Prostate gland (tissue), 2 donors: ENCODE data around the gene SIPA1L3. TPM values are rescaled to one million over a fixed set of nuclear protein-coding genes. Genes with fewer than 3 reads are reported as not detected.
"Not testable (repeated sequence)": the region's sequence is repeated elsewhere in the genome, so short reads cannot be mapped to it uniquely, and the experiment has no call there.

Source experiments
- DNase-seq: peaks from one replicate; pipeline ENCODE4 v3.0.0-alpha.2; 2019; ENCODE audit warnings: low spot score
- H3K27ac ChIP-seq, 2 donors: fragments of 200-600 bp; sonication (generic); 2 replicates each; pipeline ENCODE4 v1.5.1; 2017 to 2019
- H3K27me3 ChIP-seq: fragments of 200-600 bp; sonication (generic); replicated peaks from 2 replicates; pipeline ENCODE4 v1.5.1; 2019; ENCODE audit not compliant: insufficient read depth
- H3K36me3 ChIP-seq, 2 donors: fragments of 200-600 bp; sonication (generic); 1 replicate in 1 of 2; 2 replicates in 1 of 2; pipeline versions ENCODE4 v1.5.1 to v1.8.1; 2017 to 2019
- H3K4me1 ChIP-seq: fragments of 200-600 bp; sonication (generic); replicated peaks from 2 replicates; pipeline ENCODE4 v1.5.1; 2019
- H3K4me3 ChIP-seq, 2 donors: fragments of 200-600 bp; sonication (generic); 2 replicates each; pipeline ENCODE4 v1.5.1; 2017 to 2019
- H3K9me3 ChIP-seq: fragments of 200-600 bp; sonication (generic); 2 replicates; pipeline ENCODE4 v1.5.1; 2017
- CTCF ChIP-seq, 4 experiments: fragments of 200-600 bp in 2 of 4; fragments of 450-650 bp in 2 of 4; sonication (generic) in 2 of 4; IDR thresholded peaks; 1 replicate in 3 of 4; 2 replicates in 1 of 4; pipeline ENCODE4 v1.5.1; 2016 to 2019; ENCODE audit warnings: antibody characterized with exemption in 4 of 4, mild to moderate bottlenecking in 2 of 4, moderate library complexity in 2 of 4
- POLR2A ChIP-seq: fragments of 450-650 bp; IDR thresholded peaks from one replicate; pipeline ENCODE4 v1.6.1; 2016; ENCODE audit warnings: antibody characterized with exemption, mild to moderate bottlenecking
- POLR2AphosphoS5 ChIP-seq: sonication (generic); formaldehyde crosslinking; IDR thresholded peaks from one replicate; pipeline ENCODE4 v1.6.1; 2017; ENCODE audit warnings: antibody characterized with exemption
- WGBS: methylation state at CpG from one replicate; pipeline ENCODE4 v1.1.5; 2018; 5-methylcytosine and 5-hydroxymethylcytosine counted together
- intact Hi-C: fragments of 100-400 bp; cut with DNase I; formaldehyde crosslinking; loops from one replicate; pipeline ENCODE4 v1.14.2; 2022
- total RNA-seq, 2 donors: library from RNA; depleted of rRNA; stranded (reverse); fragments of >200 nt; gene quantifications; one replicate each; pipeline ENCODE4 v1.1.0, GENCODE V29; 2016

Gene SIPA1L3
- 10 to 100 TPM; 48.8 to 63.5 TPM for total RNA-seq

GRCh38 chr19:37906869-37907734 is at the start of gene SIPA1L3:
Gene SIPA1L3, plus strand, starts transcription at chr19:37907208. Its CDS starts 174,358 bp downstream, at chr19:38081566.
- WGBS: under 1% methylated on average over 40 of the region's 95 CpGs
- no peaks in the 10 kb centered on the region for H3K9me3 ChIP-seq
- peak; percentile 97 for DNase-seq
- TF ChIP-seq POLR2AphosphoS5: peak; percentile 97
- peak in 1 of 4 experiments; percentile 32 for TF ChIP-seq CTCF (IDR thresholded peaks at IDR 0.05)
- TF ChIP-seq POLR2A: peak; percentile 83
- no peaks in the 10 kb centered on the region for H3K36me3 ChIP-seq
- peak within 1 kb of the TSS; percentile 62 to 98 for H3K4me3 ChIP-seq
- intact Hi-C loops: loop anchor here (10.0 kb wide), 2 partner anchors 188 to 428 kb away; partner anchors contain the start of gene CATSPERG
- peaks cover 7% of the 10 kb centered on the region for H3K4me1 ChIP-seq
- no peaks in the 10 kb centered on the region for H3K27me3 ChIP-seq
- peak within 1 kb of the TSS; percentile 50 to 74 for H3K27ac ChIP-seq

GRCh38 chr19:37864501-37864900 is 42.5 kb upstream of the SIPA1L3 start:
- H3K27ac ChIP-seq: no peak overlapping the region
- no peak for TF ChIP-seq POLR2AphosphoS5
- TF ChIP-seq CTCF (IDR thresholded peaks at IDR 0.05): no peak
- H3K4me3 ChIP-seq: no peak overlapping the region
- WGBS: 91% methylated on average over 3 of the region's 3 CpGs
- intact Hi-C loops: no loop called here
- H3K36me3 ChIP-seq: no peaks in the 10 kb centered on the region
- H3K9me3 ChIP-seq: no peaks in the 10 kb centered on the region
- H3K27me3 ChIP-seq: no peaks in the 10 kb centered on the region
- DNase-seq: no peak
- no peaks in the 10 kb centered on the region for H3K4me1 ChIP-seq

- H3K36me3 ChIP-seq, H3K9me3 ChIP-seq, intact Hi-C loops, H3K4me3 ChIP-seq, H3K27ac ChIP-seq, H3K27me3 ChIP-seq, DNase-seq, H3K4me1 ChIP-seq: not testable (repeated sequence)
- 90% methylated on average over 8 of the region's 9 CpGs for WGBS
Observed at GRCh38 chr19:37865930-37866329, 41.1 kb upstream of the SIPA1L3 start.

GRCh38 chr19:37867831-37868230 is 39.2 kb upstream of the SIPA1L3 start:
- no peaks in the 10 kb centered on the region for H3K9me3 ChIP-seq
- intact Hi-C loops: no loop called here

More at GRCh38 chr19:37867831-37868230, 39.2 kb upstream of the SIPA1L3 start:
- Histone ChIP-seq H3K27ac (no peak overlapping the region), H3K4me1 (no peaks in the 10 kb centered on the region), H3K4me3 (no peak overlapping the region), H3K36me3 (no peaks in the 10 kb centered on the region), H3K27me3 (no peaks in the 10 kb centered on the region)
- TF ChIP-seq POLR2A (no peak), CTCF (IDR thresholded peaks at IDR 0.05) (no peak), POLR2AphosphoS5 (no peak)
- WGBS: 25% methylated on average over 2 of the region's 2 CpGs
- no peak for DNase-seq
